Measurements from ENCODE around the gene ANKZF1.

GRCh38 chr2:219216535-219216915 is 13.1 kb upstream of the ANKZF1 start:
- TF ChIP-seq, protein P1, sequence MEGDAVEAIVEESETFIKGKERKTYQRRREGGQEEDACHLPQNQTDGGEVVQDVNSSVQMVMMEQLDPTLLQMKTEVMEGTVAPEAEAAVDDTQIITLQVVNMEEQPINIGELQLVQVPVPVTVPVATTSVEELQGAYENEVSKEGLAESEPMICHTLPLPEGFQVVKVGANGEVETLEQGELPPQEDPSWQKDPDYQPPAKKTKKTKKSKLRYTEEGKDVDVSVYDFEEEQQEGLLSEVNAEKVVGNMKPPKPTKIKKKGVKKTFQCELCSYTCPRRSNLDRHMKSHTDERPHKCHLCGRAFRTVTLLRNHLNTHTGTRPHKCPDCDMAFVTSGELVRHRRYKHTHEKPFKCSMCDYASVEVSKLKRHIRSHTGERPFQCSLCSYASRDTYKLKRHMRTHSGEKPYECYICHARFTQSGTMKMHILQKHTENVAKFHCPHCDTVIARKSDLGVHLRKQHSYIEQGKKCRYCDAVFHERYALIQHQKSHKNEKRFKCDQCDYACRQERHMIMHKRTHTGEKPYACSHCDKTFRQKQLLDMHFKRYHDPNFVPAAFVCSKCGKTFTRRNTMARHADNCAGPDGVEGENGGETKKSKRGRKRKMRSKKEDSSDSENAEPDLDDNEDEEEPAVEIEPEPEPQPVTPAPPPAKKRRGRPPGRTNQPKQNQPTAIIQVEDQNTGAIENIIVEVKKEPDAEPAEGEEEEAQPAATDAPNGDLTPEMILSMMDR (IDR thresholded peaks at IDR 0.05): no peak
- no peak for TF ChIP-seq POLR2A (IDR thresholded peaks at IDR 0.05)
